Naive thymus-derived CD4-positive, alpha-beta T cell (primary cell): ENCODE data around the gene INS. TPM values are rescaled to one million over a fixed set of nuclear protein-coding genes. Genes with fewer than 3 reads are reported as not detected.

Experiments
- ATAC-seq: fragments of 150-1000 bp; cut with Tn5 transposase; 2 replicates; pipeline ENCODE4 v1.10.0; 2021; ENCODE audit warnings: mild to moderate bottlenecking, moderate library complexity
- CTCF ChIA-PET: fragments of 350-600 bp; sonication (Branson Sonifier 250); formaldehyde crosslinking; loops from one replicate; lab custom pipeline; 2021; ENCODE audit warnings: antibody characterized with exemption; lab: Charles Lee
- POLR2A ChIA-PET: fragments of 350-600 bp; sonication (Branson Sonifier 250); formaldehyde crosslinking; loops from one replicate; lab custom pipeline; 2021; ENCODE audit warnings: antibody characterized with exemption, inconsistent platforms; lab: Charles Lee
- DNase-seq, 9 donors: peaks; one replicate each; pipeline versions ENCODE4 v3.0.0 to v3.0.0-alpha.2; 2020 to 2022; ENCODE audit warnings: mixed read lengths in 1 of 9
- H3K27ac ChIP-seq: one replicate; pipeline ENCODE4 v1.7.0; 2013; ENCODE audit warnings: mild to moderate bottlenecking, low read depth, low read length, moderate library complexity
- H3K27me3 ChIP-seq, 2 donors: one replicate each; pipeline ENCODE4 v1.7.0; 2013; ENCODE audit warnings: low read length in 2 of 2, mild to moderate bottlenecking in 2 of 2, moderate library complexity in 2 of 2; ENCODE audit not compliant: control insufficient read depth in 2 of 2, insufficient read depth in 2 of 2
- H3K36me3 ChIP-seq, 3 experiments: 1 replicate in 2 of 3; 2 replicates in 1 of 3; pipeline ENCODE4 v1.7.0; 2013; ENCODE audit warnings: low read length in 3 of 3, mild to moderate bottlenecking in 3 of 3, moderate library complexity in 1 of 3; ENCODE audit not compliant: insufficient read depth in 3 of 3, control insufficient read depth in 2 of 3
- H3K4me1 ChIP-seq, 2 donors: one replicate each; pipeline ENCODE4 v1.7.0; 2013; ENCODE audit warnings: low read length in 2 of 2, mild to moderate bottlenecking in 2 of 2, moderate library complexity in 1 of 2; ENCODE audit not compliant: control insufficient read depth in 2 of 2, insufficient read depth in 2 of 2
- H3K4me3 ChIP-seq: 2 replicates; pipeline ENCODE4 v1.7.0; 2013; ENCODE audit warnings: mild to moderate bottlenecking, low read length
- H3K9me3 ChIP-seq, 3 experiments: 1 replicate in 2 of 3; 2 replicates in 1 of 3; pipeline ENCODE4 v1.7.0; 2013; ENCODE audit warnings: low read length in 3 of 3; ENCODE audit not compliant: control insufficient read depth in 2 of 3
- H3K27ac Mint-ChIP-seq, 9 donors: one replicate each; pipeline ENCODE4 v1.8.0; 2020 to 2022; ENCODE audit warnings: mixed read lengths in 9 of 9, mild to moderate bottlenecking in 8 of 9, moderate library complexity in 5 of 9, inconsistent platforms in 2 of 9
- H3K27me3 Mint-ChIP-seq, 5 donors: one replicate each; pipeline ENCODE4 v1.8.0; 2021 to 2022; ENCODE audit warnings: mixed read lengths in 5 of 5, mild to moderate bottlenecking in 1 of 5
- H3K36me3 Mint-ChIP-seq, 5 donors: one replicate each; pipeline ENCODE4 v1.8.0; 2020 to 2022; ENCODE audit warnings: mixed read lengths in 5 of 5, mild to moderate bottlenecking in 3 of 5, inconsistent platforms in 1 of 5
- H3K4me1 Mint-ChIP-seq, 7 donors: one replicate each; pipeline ENCODE4 v1.8.0; 2020 to 2022; ENCODE audit warnings: mixed read lengths in 7 of 7, mild to moderate bottlenecking in 3 of 7, inconsistent platforms in 1 of 7
- H3K4me3 Mint-ChIP-seq, 10 donors: one replicate each; pipeline ENCODE4 v1.8.0; 2020 to 2022; ENCODE audit warnings: mild to moderate bottlenecking in 10 of 10, mixed read lengths in 10 of 10, moderate library complexity in 6 of 10, inconsistent platforms in 2 of 10
- H3K9me3 Mint-ChIP-seq, 11 donors: one replicate each; pipeline ENCODE4 v1.8.0; 2020 to 2022; ENCODE audit warnings: mixed read lengths in 11 of 11, mild to moderate bottlenecking in 4 of 11, inconsistent platforms in 1 of 11, moderate library complexity in 1 of 11
- intact Hi-C, 2 donors: fragments of 100-400 bp; cut with micrococcal nuclease; formaldehyde crosslinking; loops; one replicate each; pipeline ENCODE4 v1.15.1; 2023
- polyA plus RNA-seq, 2 donors: library from polyadenylated mRNA; unstranded; fragments of 300-500 nt; fragmentation: Illumina TruSeq; gene quantifications; one replicate each; pipeline ENCODE4 v1.2.3, GENCODE V29; 2021
- total RNA-seq, 6 experiments: library from RNA in 5 of 6; stranded (reverse) in 5 of 6; gene quantifications; 1 replicate in 5 of 6; 2 replicates in 1 of 6; pipeline ENCODE4 v1.2.3 and lab custom pipeline; 2021 to 2026

INS gene
- total and polyA plus RNA-seq, 7 experiments from 2014 or later = not detected

GRCh38 chr11:2198621-2199365 is 37.8 kb upstream of the INS start:
- Mint-ChIP-seq H3K27me3 (peaks cover 4 to 13% (median 12%) of the 10 kb centered on the region in 5 donors), H3K36me3 (peaks cover 0 to 9% (median 0%) of the 10 kb centered on the region in 5 donors), H3K4me1 (peaks cover 4 to 16% (median 12%) of the 10 kb centered on the region in 7 donors), H3K27ac (no peak overlapping the region), H3K9me3 (peaks cover 0 to 10% (median 2%) of the 10 kb centered on the region in 11 donors), H3K4me3 (no peak overlapping the region)
- no peaks in the 10 kb centered on the region for H3K36me3 ChIP-seq
- intact Hi-C loops = loop anchor here (5.0 kb wide), 2 partner anchors 44 to 334 kb away; no protein-coding TSS in a partner anchor
- ATAC-seq (no peak), DNase-seq (no peak)
- H3K27me3 ChIP-seq = no peaks in the 10 kb centered on the region
- no peak overlapping the region for H3K4me3 ChIP-seq
- ChIA-PET CTCF (interaction anchor here (1.2 to 2.1 kb wide), 5 partner anchors 103 to 226 kb away, joined by 3 to 16 read pairs (median 5); partner anchors contain the start of genes C11orf21 and TSPAN32), POLR2A (interaction anchor here (1.3 kb wide), 1 partner anchor 107 kb away, joined by 3 read pairs; no protein-coding TSS in a partner anchor)
- H3K27ac ChIP-seq = no peak overlapping the region
- no peaks in the 10 kb centered on the region for H3K9me3 ChIP-seq
- peaks cover 0 to 4% of the 10 kb centered on the region in 2 donors for H3K4me1 ChIP-seq

GRCh38 chr11:2197771-2198520 is 36.9 kb upstream of the INS start:
- CTCF ChIA-PET = interaction anchor here (1.2 to 2.1 kb wide), 5 partner anchors 104 to 227 kb away, joined by 3 to 16 read pairs (median 5); partner anchors contain the start of genes C11orf21 and TSPAN32

GRCh38 chr11:2196970-2197770 is 36.2 kb upstream of the INS start:
- ChIA-PET POLR2A (no interaction called here), CTCF (interaction anchor here (1.3 to 2.1 kb wide), 4 partner anchors 105 to 226 kb away, joined by 4 to 16 read pairs (median 5); partner anchors contain the start of genes C11orf21 and TSPAN32)
- Mint-ChIP-seq H3K27ac (peak overlapping the region in 2 of 9 donors; percentile 46 to 69), H3K36me3 (peaks cover 0 to 9% (median 0%) of the 10 kb centered on the region in 5 donors), H3K27me3 (peaks cover 4 to 13% (median 12%) of the 10 kb centered on the region in 5 donors), H3K9me3 (peaks cover 0 to 10% (median 2%) of the 10 kb centered on the region in 11 donors), H3K4me3 (no peak overlapping the region), H3K4me1 (peaks cover 4 to 16% (median 12%) of the 10 kb centered on the region in 7 donors)
- intact Hi-C loops = loop anchor here (1.0 to 5.0 kb wide), 7 partner anchors 45 to 335 kb away; partner anchors contain the start of gene TSSC4 (in 1 of the 2)
- Histone ChIP-seq H3K4me3 (no peak overlapping the region), H3K27me3 (no peaks in the 10 kb centered on the region), H3K4me1 (peaks cover 0 to 4% of the 10 kb centered on the region in 2 donors), H3K9me3 (no peaks in the 10 kb centered on the region), H3K27ac (no peak overlapping the region), H3K36me3 (no peaks in the 10 kb centered on the region)
- DNase-seq = peak; percentile 29 to 72 (median 62)
- ATAC-seq = peak; percentile 89

More at GRCh38 chr11:2197771-2198520, 36.9 kb upstream of the INS start:
- H3K36me3 Mint-ChIP-seq = peaks cover 0 to 9% (median 0%) of the 10 kb centered on the region in 5 donors
- ATAC-seq = no peak
- no peak overlapping the region for H3K27ac Mint-ChIP-seq
- Histone ChIP-seq H3K27me3 (no peaks in the 10 kb centered on the region), H3K4me3 (no peak overlapping the region), H3K27ac (no peak overlapping the region), H3K9me3 (no peaks in the 10 kb centered on the region), H3K36me3 (no peaks in the 10 kb centered on the region), H3K4me1 (peaks cover 0 to 4% of the 10 kb centered on the region in 2 donors)
- DNase-seq = no peak
- peaks cover 0 to 10% (median 2%) of the 10 kb centered on the region in 11 donors for H3K9me3 Mint-ChIP-seq
- peaks cover 4 to 16% (median 12%) of the 10 kb centered on the region in 7 donors for H3K4me1 Mint-ChIP-seq
- no peak overlapping the region for H3K4me3 Mint-ChIP-seq
- POLR2A ChIA-PET = interaction anchor here (1.3 kb wide), 1 partner anchor 108 kb away, joined by 3 read pairs; no protein-coding TSS in a partner anchor
- H3K27me3 Mint-ChIP-seq = peaks cover 4 to 13% (median 12%) of the 10 kb centered on the region in 5 donors
- intact Hi-C loops = loop anchor here (1.0 to 5.0 kb wide), 7 partner anchors 44 to 334 kb away; partner anchors contain the start of gene TSSC4 (in 1 of the 2)

GRCh38 chr11:2195756-2196088 is 34.7 kb upstream of the INS start:
- Mint-ChIP-seq H3K4me1 (peaks cover 6 to 17% (median 13%) of the 10 kb centered on the region in 7 donors), H3K27me3 (peaks cover 4 to 13% (median 13%) of the 10 kb centered on the region in 5 donors), H3K4me3 (no peak overlapping the region), H3K36me3 (peaks cover 0 to 4% (median 0%) of the 10 kb centered on the region in 5 donors), H3K27ac (no peak overlapping the region), H3K9me3 (peaks cover 0 to 4% (median 0%) of the 10 kb centered on the region in 11 donors)
- Histone ChIP-seq H3K36me3 (no peaks in the 10 kb centered on the region), H3K4me1 (peaks cover 0 to 4% of the 10 kb centered on the region in 2 donors), H3K4me3 (no peak overlapping the region), H3K9me3 (no peaks in the 10 kb centered on the region), H3K27me3 (no peaks in the 10 kb centered on the region), H3K27ac (no peak overlapping the region)
- intact Hi-C loops = loop anchor here (5.0 kb wide), 2 partner anchors 47 to 337 kb away; no protein-coding TSS in a partner anchor
- CTCF ChIA-PET = no interaction called here
- POLR2A ChIA-PET = no interaction called here
- no peak for DNase-seq
- ATAC-seq = no peak

- Mint-ChIP-seq H3K36me3 (no peaks in the 10 kb centered on the region), H3K4me3 (no peak overlapping the region), H3K27ac (no peak overlapping the region), H3K9me3 (peaks cover 0 to 3% (median 0%) of the 10 kb centered on the region in 11 donors), H3K4me1 (peaks cover 6 to 22% (median 16%) of the 10 kb centered on the region in 7 donors), H3K27me3 (peaks cover 4 to 17% (median 13%) of the 10 kb centered on the region in 5 donors)
- Histone ChIP-seq H3K9me3 (no peaks in the 10 kb centered on the region), H3K27ac (no peak overlapping the region), H3K27me3 (no peaks in the 10 kb centered on the region), H3K4me1 (peaks cover 0 to 4% of the 10 kb centered on the region in 2 donors), H3K36me3 (no peaks in the 10 kb centered on the region), H3K4me3 (no peak overlapping the region)
- intact Hi-C loops = loop anchor here (5.0 kb wide), 2 partner anchors 47 to 337 kb away; no protein-coding TSS in a partner anchor
- POLR2A ChIA-PET = no interaction called here
- ATAC-seq = no peak
- CTCF ChIA-PET = interaction anchor here (0.6 to 2.0 kb wide), 6 partner anchors 102 to 343 kb away, joined by 3 to 11 read pairs (median 3); no protein-coding TSS in a partner anchor
- peak in 8 of 9 donors; percentile 19 to 65 (median 40) for DNase-seq
Measured at GRCh38 chr11:2194877-2195755, 34.1 kb upstream of the INS start.
